ENCODE results near the gene LDB2. TPM values are rescaled to one million over a fixed set of nuclear protein-coding genes. Genes with fewer than 3 reads are reported as not detected.

LDB2 gene
- total RNA-seq, 6 experiments from 2014 or later: 24.2 to 40.4 (median 31.7) TPM

- Mint-ChIP-seq H3K36me3 (ENCODE audit: low read depth) (peaks cover 16% of the 10 kb centered on the region; the same call in 1 of the 2 replicates), H3K4me1 (ENCODE audit: low read depth) (peaks cover 46% of the 10 kb centered on the region), H3K4me3 (no peak overlapping the region), H3K27ac (no peak overlapping the region), H3K27me3 (ENCODE audit: insufficient read depth) (no peaks in the 10 kb centered on the region; the same call in 1 of the 2 replicates), H3K9me3 (no peaks in the 10 kb centered on the region)
- no peak for TF ChIP-seq CTCF (IDR thresholded peaks at IDR 0.05)
- no peak for DNase-seq
Observed at GRCh38 chr4:16767251-16767650, 131.2 kb downstream of the LDB2 start.

DNA sequence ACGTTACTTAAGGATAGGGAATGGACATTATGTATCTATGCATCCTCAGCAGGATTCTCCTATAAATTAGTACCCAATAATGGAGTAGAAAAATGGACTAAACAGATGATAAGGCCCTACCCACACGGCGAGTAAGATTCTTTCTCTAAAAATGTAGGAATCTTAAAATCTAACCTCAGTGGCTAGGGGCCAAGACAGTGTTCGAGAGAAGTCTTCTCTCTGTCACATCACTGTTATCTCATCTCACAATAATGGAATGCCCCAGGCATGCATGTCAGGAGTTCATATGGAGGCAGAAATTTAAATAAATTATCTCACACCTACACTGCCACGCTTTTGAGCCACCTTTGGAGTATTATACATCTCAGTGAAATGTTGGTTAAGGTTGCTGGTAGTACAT is 132.9 kb downstream of the LDB2 start:
- H3K4me1 Mint-ChIP-seq (ENCODE audit: low read depth): peaks cover 44% of the 10 kb centered on the region
- H3K36me3 Mint-ChIP-seq (ENCODE audit: low read depth): peaks cover 7% of the 10 kb centered on the region; the same call in 1 of the 2 replicates
- TF ChIP-seq CTCF (IDR thresholded peaks at IDR 0.05): no peak
- no peaks in the 10 kb centered on the region for H3K9me3 Mint-ChIP-seq
- no peaks in the 10 kb centered on the region for H3K27me3 Mint-ChIP-seq (ENCODE audit: insufficient read depth)
- DNase-seq: no peak
- no peak overlapping the region for H3K4me3 Mint-ChIP-seq
- H3K27ac Mint-ChIP-seq: no peak overlapping the region

DNA sequence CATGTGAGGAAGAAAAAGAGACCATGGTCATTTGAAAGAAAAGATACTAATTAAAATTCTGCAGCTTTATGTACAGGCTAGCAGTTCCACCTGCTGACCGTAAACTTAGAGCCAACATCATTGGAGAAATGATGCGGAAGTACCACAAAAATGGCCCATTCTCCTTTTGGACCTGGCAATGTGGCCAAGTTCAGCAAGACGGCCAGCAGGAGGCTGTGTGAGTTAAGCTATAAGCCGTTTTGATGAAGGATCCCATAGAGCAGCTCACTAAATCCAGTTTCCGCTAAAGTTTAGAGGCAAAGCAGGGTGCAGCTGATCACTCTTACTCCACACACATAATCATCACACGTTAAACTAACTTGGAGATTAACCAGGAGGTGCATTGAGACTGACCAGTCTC is 133.8 kb downstream of the LDB2 start:
- Mint-ChIP-seq H3K4me1 (ENCODE audit: low read depth) (peaks cover 44% of the 10 kb centered on the region), H3K9me3 (no peaks in the 10 kb centered on the region), H3K4me3 (no peak overlapping the region), H3K27me3 (ENCODE audit: insufficient read depth) (no peaks in the 10 kb centered on the region), H3K36me3 (ENCODE audit: low read depth) (peaks cover 9% of the 10 kb centered on the region; the same call in 1 of the 2 replicates), H3K27ac (no peak overlapping the region)
- DNase-seq: no peak
- TF ChIP-seq CTCF (IDR thresholded peaks at IDR 0.05): peak; percentile 63

DNA sequence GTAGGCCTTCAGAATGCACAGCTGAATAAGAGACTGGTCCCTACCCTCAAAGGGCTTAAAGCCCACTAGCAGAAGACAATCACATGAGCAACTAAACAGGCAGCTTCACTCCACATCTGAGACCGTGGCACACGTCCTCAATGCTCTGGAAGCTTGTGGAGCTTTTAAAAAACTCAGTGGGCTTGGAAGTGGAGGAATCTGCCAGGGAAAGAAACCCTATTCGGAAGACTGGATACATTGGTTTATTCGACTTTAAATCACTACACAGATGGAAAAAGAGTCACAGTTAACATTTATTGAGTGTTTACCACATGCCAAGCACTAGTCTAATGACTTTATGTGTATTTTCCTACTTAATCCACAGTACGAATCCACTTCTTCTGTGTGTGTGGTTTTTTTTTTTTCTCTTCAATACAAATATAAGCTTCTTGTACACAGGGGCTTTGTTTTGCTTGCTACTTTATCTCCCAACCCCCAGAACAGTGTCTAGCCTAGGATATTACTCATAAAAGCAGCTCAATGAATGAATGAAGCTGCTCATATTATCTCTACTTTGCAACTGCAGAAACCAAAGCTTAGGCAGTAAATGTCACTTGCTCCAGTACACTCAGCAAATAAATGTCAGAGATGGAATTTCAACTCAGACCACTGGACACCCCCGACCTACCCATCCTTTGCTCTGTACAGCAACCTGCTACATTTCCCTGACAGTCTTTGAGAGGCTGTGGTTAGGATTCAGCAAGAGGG is 137.7 kb downstream of the LDB2 start:
- Mint-ChIP-seq H3K27ac (no peak overlapping the region), H3K4me1 (ENCODE audit: low read depth) (peaks cover 73% of the 10 kb centered on the region), H3K36me3 (ENCODE audit: low read depth) (peaks cover 17% of the 10 kb centered on the region; the same call in 1 of the 2 replicates), H3K4me3 (no peak overlapping the region), H3K9me3 (no peaks in the 10 kb centered on the region), H3K27me3 (ENCODE audit: insufficient read depth) (no peaks in the 10 kb centered on the region)
- TF ChIP-seq CTCF (IDR thresholded peaks at IDR 0.05): no peak
- DNase-seq: no peak

DNA sequence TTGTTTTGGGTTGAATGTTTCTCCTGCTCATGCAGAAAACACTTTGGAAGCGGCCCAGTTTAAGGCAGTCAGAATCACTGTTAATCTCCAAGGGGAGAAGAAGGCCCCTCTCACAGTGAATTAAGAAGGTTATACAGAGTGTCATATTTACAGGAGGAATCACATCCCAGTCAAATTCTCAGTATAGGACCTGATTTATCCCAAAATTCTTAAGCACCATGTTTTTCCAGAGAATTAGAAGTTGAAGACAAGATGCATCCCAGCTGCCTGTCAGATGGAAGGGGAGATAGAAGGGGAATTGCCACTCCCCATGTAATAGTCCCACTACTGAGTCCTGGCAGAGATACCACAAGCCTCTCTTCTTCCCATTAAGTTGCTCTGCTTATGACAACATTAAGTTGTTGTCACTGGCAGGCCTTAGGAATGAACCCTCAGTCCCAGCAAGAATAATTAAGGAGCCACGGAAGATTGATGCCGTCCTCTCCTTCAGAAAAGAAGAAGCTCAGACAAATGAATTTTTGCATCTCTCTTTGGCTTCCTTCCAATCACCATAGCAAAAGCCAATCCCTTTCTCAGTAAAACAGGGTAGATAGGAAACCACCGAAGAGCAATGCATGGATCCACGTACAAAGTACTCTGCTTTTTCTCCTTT is 138.4 kb downstream of the LDB2 start:
- Mint-ChIP-seq H3K9me3 (no peaks in the 10 kb centered on the region), H3K27ac (0 out of 2 replicates have a peak overlapping the region, but pooled peaks have one; percentile 6), H3K4me1 (ENCODE audit: low read depth) (peaks cover 67% of the 10 kb centered on the region), H3K27me3 (ENCODE audit: insufficient read depth) (no peaks in the 10 kb centered on the region), H3K4me3 (no peak overlapping the region), H3K36me3 (ENCODE audit: low read depth) (peaks cover 20% of the 10 kb centered on the region; the same call in 1 of the 2 replicates)
- DNase-seq: no peak
- TF ChIP-seq CTCF (IDR thresholded peaks at IDR 0.05): no peak
